HepG2 (cell line): ENCODE results near the gene ACTR3. TPM values are rescaled to one million over a fixed set of nuclear protein-coding genes. Genes with fewer than 3 reads are reported as not detected.
A peak's percentile ranks its signal among the peaks of the same experiment; 100 is the strongest.

Experiments used
- ATM ChIP-seq: fragments of 450-650 bp; IDR thresholded peaks from 2 replicates; pipeline ENCODE4 v1.7.1; 2017; ENCODE audit warnings: mild to moderate bottlenecking, borderline replicate concordance
- CCDC6 ChIP-seq: sonication (generic); formaldehyde crosslinking; IDR thresholded peaks from 2 replicates; pipeline ENCODE4 v1.8.1; 2022; ENCODE audit warnings: mild to moderate bottlenecking, missing genetic modification reagents, moderate library complexity
- EP300 ChIP-seq, 3 experiments: sonication (generic) in 1 of 3; formaldehyde crosslinking in 1 of 3; IDR thresholded peaks; 2 replicates each; pipeline versions ENCODE4 v1.5.1 to v1.6.1; 2011 to 2020; ENCODE audit warnings: low read depth in 2 of 3, low read length in 2 of 3, borderline replicate concordance in 1 of 3, improper control_type of control experiment in 1 of 3, mild to moderate bottlenecking in 1 of 3, missing genetic modification reagents in 1 of 3, moderate library complexity in 1 of 3
- FOXK1 ChIP-seq: sonication (generic); formaldehyde crosslinking; IDR thresholded peaks from 2 replicates; pipeline ENCODE4 v1.4.0; 2020; ENCODE audit warnings: low read depth, missing genetic modification reagents, borderline replicate concordance
- GZF1 ChIP-seq: sonication (generic); formaldehyde crosslinking; IDR thresholded peaks from 2 replicates; pipeline ENCODE4 v1.5.1; 2020; ENCODE audit warnings: mild to moderate bottlenecking, missing genetic modification reagents
- JARID2 ChIP-seq: sonication (generic); formaldehyde crosslinking; IDR thresholded peaks from 2 replicates; pipeline ENCODE4 v1.8.1; 2023; ENCODE audit warnings: missing genetic modification reagents, inconsistent platforms; ENCODE audit not compliant: insufficient replicate concordance
- KDM4B ChIP-seq: sonication (generic); formaldehyde crosslinking; IDR thresholded peaks from 2 replicates; pipeline ENCODE4 v1.4.0; 2020; ENCODE audit warnings: missing genetic modification reagents
- MBD4 ChIP-seq: IDR thresholded peaks from 2 replicates; pipeline ENCODE4 v1.6.1; 2012; ENCODE audit warnings: low read length, inconsistent platforms, borderline replicate concordance
- PCBP1 ChIP-seq: fragments of 200-400 bp; formaldehyde crosslinking; IDR thresholded peaks from 2 replicates; pipeline ENCODE4 v1.6.1; 2017; ENCODE audit warnings: mild to moderate bottlenecking, low read depth, low read length, borderline replicate concordance
- SKI ChIP-seq: fragments of 450-650 bp; IDR thresholded peaks from one replicate; pipeline ENCODE4 v1.6.1; 2018; ENCODE audit warnings: mild to moderate bottlenecking; ENCODE audit not compliant: partially characterized antibody
- ZBTB7B ChIP-seq: sonication (generic); formaldehyde crosslinking; IDR thresholded peaks from 2 replicates; pipeline ENCODE4 v1.4.0; 2020; ENCODE audit warnings: missing genetic modification reagents
- ZC3H4 ChIP-seq: sonication (generic); formaldehyde crosslinking; IDR thresholded peaks from 2 replicates; pipeline ENCODE4 v1.4.0; 2020; ENCODE audit warnings: missing genetic modification reagents, borderline replicate concordance
- ZFP36 ChIP-seq: fragments of 150-350 bp; IDR thresholded peaks from 2 replicates; pipeline ENCODE4 v1.6.1; 2018; ENCODE audit warnings: borderline replicate concordance, low read length, low read depth; ENCODE audit not compliant: partially characterized antibody
- ZNF124 ChIP-seq: sonication (generic); formaldehyde crosslinking; IDR thresholded peaks from 2 replicates; pipeline ENCODE4 v1.4.0; 2020; ENCODE audit warnings: missing genetic modification reagents
- ZNF414 ChIP-seq: sonication (generic); formaldehyde crosslinking; IDR thresholded peaks from 2 replicates; pipeline ENCODE4 v1.5.0; 2020; ENCODE audit warnings: missing genetic modification reagents
- ZNF644 ChIP-seq: IDR thresholded peaks from 2 replicates; pipeline ENCODE4 v1.6.1; 2016; ENCODE audit warnings: low read depth
- ZNF674 ChIP-seq: sonication (generic); formaldehyde crosslinking; IDR thresholded peaks from 2 replicates; pipeline ENCODE4 v1.5.0; 2020; ENCODE audit warnings: low read depth, mild to moderate bottlenecking, missing genetic modification reagents
- polyA plus RNA-seq, 8 experiments: library from polyadenylated mRNA; depleted of rRNA in 3 of 8; stranded (reverse) in 7 of 8; unstranded in 1 of 8; fragments of >200 nt; fragmentation: Illumina TruSeq in 4 of 8; extraction: Trizol in 4 of 8; gene quantifications; 2 replicates each; pipeline versions ENCODE4 v1.2.1 to v1.2.3, GENCODE V29; 2011 to 2016; ENCODE audit warnings: low read depth in 4 of 8, missing spikeins in 1 of 8, mixed read lengths in 1 of 8; ENCODE audit not compliant: insufficient read depth in 1 of 8
- total RNA-seq, 5 experiments: library from RNA; depleted of rRNA; stranded (reverse); fragments of >200 nt; fragmentation: Illumina TruSeq; extraction: Trizol; gene quantifications; 2 replicates each; pipeline ENCODE4 v1.2.3, GENCODE V29; 2016; ENCODE audit warnings: low read depth in 1 of 5
- TF ChIP-seq, protein P1 (sequence below): sonication (generic); formaldehyde crosslinking; IDR thresholded peaks from 2 replicates; pipeline ENCODE4 v1.5.0; 2020; ENCODE audit warnings: mild to moderate bottlenecking, missing genetic modification reagents
- TF ChIP-seq, protein P2 (sequence below): sonication (generic); formaldehyde crosslinking; IDR thresholded peaks from 2 replicates; pipeline ENCODE4; 2020; ENCODE audit warnings: missing genetic modification reagents, mild to moderate bottlenecking, borderline replicate concordance
- TF ChIP-seq, protein P3 (sequence below): IDR thresholded peaks from 2 replicates; pipeline ENCODE4 v1.4.0; 2020; ENCODE audit warnings: mild to moderate bottlenecking, missing genetic modification reagents

The ACTR3 gene
- total and polyA plus RNA-seq, 2 of the 13 experiments (the other 11 are each of a cell fraction or from before 2014, with no cell fraction given) = 123 to 225 TPM

DNA sequence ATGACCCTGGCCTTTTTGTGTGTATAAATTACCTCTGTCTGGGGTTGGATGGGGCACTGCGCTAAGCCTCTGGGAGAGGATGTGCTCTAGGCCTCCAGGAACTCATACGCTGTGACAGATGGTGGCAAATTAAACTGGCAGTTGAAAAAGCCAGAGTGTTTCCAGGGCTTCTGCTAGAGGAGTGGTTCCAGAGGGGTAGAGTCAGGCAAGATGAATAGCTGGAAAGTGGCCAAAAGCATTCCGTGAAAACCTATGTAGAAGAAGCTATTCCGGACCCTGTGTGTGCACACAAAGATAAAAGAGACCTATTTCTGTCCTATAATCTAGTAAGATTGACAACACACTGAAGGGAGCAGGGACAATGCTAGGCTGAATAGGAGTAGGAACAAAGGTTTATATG is 84.8 kb downstream of the ACTR3 start (continued):
- TF ChIP-seq ZBTB7B = no peak; the same call in 1 of the 2 replicates
- TF ChIP-seq JARID2 (CRISPR knock-in tag) = no peak
- no peak for TF ChIP-seq ATM
- no peak for TF ChIP-seq SKI
- 0 out of 2 replicates have a peak, but pooled peaks have one; percentile 4 for TF ChIP-seq FOXK1 (CRISPR knock-in tag)
- TF ChIP-seq KDM4B (CRISPR knock-in tag) = no peak
- no peak for TF ChIP-seq ZNF644 (CRISPR knock-in tag)
- TF ChIP-seq, protein P1, sequence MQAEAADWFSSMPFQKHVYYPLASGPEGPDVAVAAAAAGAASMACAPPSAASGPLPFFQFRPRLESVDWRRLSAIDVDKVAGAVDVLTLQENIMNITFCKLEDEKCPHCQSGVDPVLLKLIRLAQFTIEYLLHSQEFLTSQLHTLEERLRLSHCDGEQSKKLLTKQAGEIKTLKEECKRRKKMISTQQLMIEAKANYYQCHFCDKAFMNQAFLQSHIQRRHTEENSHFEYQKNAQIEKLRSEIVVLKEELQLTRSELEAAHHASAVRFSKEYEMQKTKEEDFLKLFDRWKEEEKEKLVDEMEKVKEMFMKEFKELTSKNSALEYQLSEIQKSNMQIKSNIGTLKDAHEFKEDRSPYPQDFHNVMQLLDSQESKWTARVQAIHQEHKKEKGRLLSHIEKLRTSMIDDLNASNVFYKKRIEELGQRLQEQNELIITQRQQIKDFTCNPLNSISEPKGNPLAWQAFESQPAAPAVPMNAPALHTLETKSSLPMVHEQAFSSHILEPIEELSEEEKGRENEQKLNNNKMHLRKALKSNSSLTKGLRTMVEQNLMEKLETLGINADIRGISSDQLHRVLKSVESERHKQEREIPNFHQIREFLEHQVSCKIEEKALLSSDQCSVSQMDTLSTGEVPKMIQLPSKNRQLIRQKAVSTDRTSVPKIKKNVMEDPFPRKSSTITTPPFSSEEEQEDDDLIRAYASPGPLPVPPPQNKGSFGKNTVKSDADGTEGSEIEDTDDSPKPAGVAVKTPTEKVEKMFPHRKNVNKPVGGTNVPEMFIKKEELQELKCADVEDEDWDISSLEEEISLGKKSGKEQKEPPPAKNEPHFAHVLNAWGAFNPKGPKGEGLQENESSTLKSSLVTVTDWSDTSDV (CRISPR knock-in tag) = no peak
- no peak for TF ChIP-seq ZNF674 (CRISPR knock-in tag)
- no peak for TF ChIP-seq PCBP1
- no peak for TF ChIP-seq MBD4
- no peak for TF ChIP-seq GZF1 (CRISPR knock-in tag)
- peak in 1 of 2 experiments; percentile 78; a peak in 2 of 4 replicates for TF ChIP-seq EP300 (IDR thresholded peaks at IDR 0.05; ENCODE audit: low read depth in 2 of 2, low read length in 2 of 2)
- TF ChIP-seq EP300 (CRISPR knock-in tag; IDR thresholded peaks at IDR 0.05; ENCODE audit: borderline replicate concordance) = no peak
- TF ChIP-seq, protein P2, sequence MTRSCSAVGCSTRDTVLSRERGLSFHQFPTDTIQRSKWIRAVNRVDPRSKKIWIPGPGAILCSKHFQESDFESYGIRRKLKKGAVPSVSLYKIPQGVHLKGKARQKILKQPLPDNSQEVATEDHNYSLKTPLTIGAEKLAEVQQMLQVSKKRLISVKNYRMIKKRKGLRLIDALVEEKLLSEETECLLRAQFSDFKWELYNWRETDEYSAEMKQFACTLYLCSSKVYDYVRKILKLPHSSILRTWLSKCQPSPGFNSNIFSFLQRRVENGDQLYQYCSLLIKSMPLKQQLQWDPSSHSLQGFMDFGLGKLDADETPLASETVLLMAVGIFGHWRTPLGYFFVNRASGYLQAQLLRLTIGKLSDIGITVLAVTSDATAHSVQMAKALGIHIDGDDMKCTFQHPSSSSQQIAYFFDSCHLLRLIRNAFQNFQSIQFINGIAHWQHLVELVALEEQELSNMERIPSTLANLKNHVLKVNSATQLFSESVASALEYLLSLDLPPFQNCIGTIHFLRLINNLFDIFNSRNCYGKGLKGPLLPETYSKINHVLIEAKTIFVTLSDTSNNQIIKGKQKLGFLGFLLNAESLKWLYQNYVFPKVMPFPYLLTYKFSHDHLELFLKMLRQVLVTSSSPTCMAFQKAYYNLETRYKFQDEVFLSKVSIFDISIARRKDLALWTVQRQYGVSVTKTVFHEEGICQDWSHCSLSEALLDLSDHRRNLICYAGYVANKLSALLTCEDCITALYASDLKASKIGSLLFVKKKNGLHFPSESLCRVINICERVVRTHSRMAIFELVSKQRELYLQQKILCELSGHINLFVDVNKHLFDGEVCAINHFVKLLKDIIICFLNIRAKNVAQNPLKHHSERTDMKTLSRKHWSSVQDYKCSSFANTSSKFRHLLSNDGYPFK = no peak
- no peak for TF ChIP-seq ZNF414
- no peak for TF ChIP-seq CCDC6
- TF ChIP-seq ZNF124 (CRISPR knock-in tag) = 0 out of 2 replicates have a peak, but pooled peaks have one; percentile 13
- TF ChIP-seq ZC3H4 (CRISPR knock-in tag) = no peak
- TF ChIP-seq, protein P3, sequence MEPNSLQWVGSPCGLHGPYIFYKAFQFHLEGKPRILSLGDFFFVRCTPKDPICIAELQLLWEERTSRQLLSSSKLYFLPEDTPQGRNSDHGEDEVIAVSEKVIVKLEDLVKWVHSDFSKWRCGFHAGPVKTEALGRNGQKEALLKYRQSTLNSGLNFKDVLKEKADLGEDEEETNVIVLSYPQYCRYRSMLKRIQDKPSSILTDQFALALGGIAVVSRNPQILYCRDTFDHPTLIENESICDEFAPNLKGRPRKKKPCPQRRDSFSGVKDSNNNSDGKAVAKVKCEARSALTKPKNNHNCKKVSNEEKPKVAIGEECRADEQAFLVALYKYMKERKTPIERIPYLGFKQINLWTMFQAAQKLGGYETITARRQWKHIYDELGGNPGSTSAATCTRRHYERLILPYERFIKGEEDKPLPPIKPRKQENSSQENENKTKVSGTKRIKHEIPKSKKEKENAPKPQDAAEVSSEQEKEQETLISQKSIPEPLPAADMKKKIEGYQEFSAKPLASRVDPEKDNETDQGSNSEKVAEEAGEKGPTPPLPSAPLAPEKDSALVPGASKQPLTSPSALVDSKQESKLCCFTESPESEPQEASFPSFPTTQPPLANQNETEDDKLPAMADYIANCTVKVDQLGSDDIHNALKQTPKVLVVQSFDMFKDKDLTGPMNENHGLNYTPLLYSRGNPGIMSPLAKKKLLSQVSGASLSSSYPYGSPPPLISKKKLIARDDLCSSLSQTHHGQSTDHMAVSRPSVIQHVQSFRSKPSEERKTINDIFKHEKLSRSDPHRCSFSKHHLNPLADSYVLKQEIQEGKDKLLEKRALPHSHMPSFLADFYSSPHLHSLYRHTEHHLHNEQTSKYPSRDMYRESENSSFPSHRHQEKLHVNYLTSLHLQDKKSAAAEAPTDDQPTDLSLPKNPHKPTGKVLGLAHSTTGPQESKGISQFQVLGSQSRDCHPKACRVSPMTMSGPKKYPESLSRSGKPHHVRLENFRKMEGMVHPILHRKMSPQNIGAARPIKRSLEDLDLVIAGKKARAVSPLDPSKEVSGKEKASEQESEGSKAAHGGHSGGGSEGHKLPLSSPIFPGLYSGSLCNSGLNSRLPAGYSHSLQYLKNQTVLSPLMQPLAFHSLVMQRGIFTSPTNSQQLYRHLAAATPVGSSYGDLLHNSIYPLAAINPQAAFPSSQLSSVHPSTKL (CRISPR knock-in tag) = peak; percentile 64
- no peak for TF ChIP-seq ZFP36
